ENCODE measurements around the gene UVRAG.

UVRAG gene

GRCh38 chr11:75770102-75770501, 44.9 kb upstream of the UVRAG start:
- TF ChIP-seq CTCF (IDR thresholded peaks at IDR 0.05; ENCODE audit: borderline replicate concordance, insufficient read depth, low read depth, low read length) = no peak
- H3K4me3 ChIP-seq (ENCODE audit: low read depth, low read length) = no peak overlapping the region

DNA sequence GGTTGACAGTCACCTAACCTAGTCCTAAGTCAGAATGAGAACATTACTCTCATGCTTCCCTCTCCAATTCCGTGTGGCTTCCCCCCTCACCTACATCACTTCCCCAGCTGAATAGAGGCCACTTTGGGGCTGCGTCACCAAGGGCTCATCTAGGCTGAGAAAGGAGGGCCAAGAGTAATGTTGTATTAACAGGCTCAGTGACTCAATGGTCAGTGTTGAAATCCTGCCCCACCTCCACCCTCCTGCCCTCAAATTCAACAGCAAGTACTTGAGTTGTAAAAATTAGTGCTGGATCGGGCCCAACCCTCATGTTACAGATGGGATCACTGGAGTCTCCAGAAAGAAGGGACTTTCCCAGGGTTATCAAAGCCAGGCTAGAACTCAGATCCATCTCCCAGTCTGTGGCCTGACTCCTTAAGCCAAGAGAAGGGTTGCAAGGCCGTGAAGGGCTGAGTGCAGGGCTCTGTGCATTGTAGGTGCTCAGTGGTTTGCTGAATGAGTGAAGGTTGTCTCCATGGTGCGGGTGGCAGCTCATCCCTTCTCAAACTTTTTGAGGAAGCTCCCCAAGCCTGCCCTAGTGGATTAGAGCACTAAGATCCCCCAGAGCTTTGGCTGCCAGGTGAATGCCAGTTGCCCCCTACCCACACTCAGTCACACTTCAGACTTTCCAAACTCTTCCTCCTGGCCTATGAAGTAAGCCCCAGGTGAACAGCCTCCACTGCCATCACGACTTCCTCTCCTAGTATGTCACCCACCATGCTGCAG, 43.2 kb upstream of the UVRAG start:
- no peak overlapping the region for H3K4me3 ChIP-seq (ENCODE audit: low read depth, low read length)
- TF ChIP-seq CTCF (IDR thresholded peaks at IDR 0.05; ENCODE audit: borderline replicate concordance, insufficient read depth, low read depth, low read length) = no peak

DNA sequence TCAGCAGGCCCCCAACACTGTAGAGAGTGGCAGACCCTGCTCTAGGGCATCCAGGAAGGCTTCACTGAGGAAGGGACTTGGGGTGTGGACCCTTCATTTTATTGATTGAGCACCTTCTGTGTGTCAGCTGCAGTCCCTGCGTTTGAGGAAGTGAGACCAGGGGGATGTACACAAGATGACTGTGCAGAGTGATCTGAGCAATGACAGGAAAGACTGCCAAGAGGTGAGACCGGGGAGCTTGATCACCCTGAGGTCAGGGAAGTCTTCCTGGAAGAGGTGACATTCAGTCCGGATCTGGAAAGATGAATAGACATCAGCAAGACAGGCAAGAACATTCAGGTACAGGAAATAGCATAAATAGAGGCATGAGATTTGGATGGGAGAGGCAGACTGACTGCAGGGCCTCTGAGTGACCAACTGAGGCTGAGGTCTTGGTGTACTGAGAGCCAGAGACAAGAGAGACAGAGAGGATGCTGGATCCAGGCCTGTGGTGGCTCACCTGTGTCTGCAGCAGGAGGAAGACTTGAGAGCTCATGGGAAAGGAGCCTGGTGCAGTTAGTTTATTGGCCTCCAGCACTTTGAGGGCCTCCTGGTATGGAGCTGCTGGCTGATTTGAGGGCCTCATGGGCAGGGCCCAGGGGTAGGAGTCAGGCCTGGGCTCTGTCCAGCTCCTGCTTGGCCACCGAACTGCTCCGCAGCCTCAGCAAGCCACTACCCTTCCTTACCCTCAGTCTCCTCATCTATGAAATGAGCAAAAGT, 41.2 kb upstream of the UVRAG start:
- no peak for TF ChIP-seq CTCF (IDR thresholded peaks at IDR 0.05; ENCODE audit: borderline replicate concordance, insufficient read depth, low read depth, low read length)
- H3K4me3 ChIP-seq (ENCODE audit: low read depth, low read length) = no peak overlapping the region

- H3K4me3 ChIP-seq (ENCODE audit: low read depth, low read length) = no peak overlapping the region
- peak; percentile 29; the same call in 1 of the 2 replicates for TF ChIP-seq CTCF (IDR thresholded peaks at IDR 0.05; ENCODE audit: borderline replicate concordance, insufficient read depth, low read depth, low read length)
These were observed 40.0 kb upstream of the UVRAG start for GRCh38 chr11:75775056-75775455.

- TF ChIP-seq CTCF (IDR thresholded peaks at IDR 0.05; ENCODE audit: borderline replicate concordance, insufficient read depth, low read depth, low read length) = no peak
These were observed 38.5 kb upstream of the UVRAG start for GRCh38 chr11:75776546-75776945.

DNA sequence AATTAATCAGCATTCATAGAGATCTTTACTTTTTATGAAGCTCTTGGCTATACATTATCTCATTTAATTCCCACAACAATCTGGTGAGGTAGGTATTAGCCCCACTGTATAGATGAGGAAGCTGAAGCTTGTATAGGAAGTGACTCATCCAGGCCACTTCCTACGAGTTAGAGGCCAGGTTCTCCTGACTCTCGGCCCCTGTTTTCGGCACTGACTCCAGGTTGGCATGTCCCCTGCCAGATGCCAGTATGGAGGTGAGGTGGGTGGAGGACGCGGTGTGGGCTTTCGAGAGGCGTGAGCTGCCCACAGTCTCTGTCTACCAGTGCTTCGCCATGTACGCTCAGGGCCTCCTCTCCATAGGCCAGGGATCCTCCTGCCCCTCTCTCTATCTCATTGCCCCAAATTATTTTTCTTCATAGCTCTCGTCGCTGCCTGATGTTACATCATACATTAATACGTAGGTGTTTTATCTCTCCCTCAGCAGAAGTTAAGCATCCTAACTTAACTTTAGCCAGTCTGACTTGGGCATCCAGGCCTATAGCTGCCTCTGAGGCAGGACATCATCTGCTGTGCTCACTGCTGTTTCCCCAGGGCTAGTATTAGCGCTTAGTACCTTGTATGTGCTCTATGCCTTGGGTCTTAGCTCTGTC, 37.4 kb upstream of the UVRAG start:
- TF ChIP-seq CTCF (IDR thresholded peaks at IDR 0.05; ENCODE audit: borderline replicate concordance, insufficient read depth, low read depth, low read length) = no peak
- H3K4me3 ChIP-seq (ENCODE audit: low read depth, low read length) = no peak overlapping the region

More at GRCh38 chr11:75776546-75776945, 38.5 kb upstream of the UVRAG start:
- H3K4me3 ChIP-seq (ENCODE audit: low read depth, low read length) = no peak overlapping the region

Data from GM12875 (cell line).